Progenitor cell of endocrine pancreas (in vitro differentiated cells): ENCODE results near the gene GAB2. TPM values are rescaled to one million over a fixed set of nuclear protein-coding genes. Genes with fewer than 3 reads are reported as not detected.

Source experiments
- DNase-seq: peaks from one replicate; pipeline ENCODE4 v3.0.0; 2021; ENCODE audit warnings: low spot score; ENCODE audit not compliant: unreplicated experiment
- H3K27ac Mint-ChIP-seq: 2 replicates; pipeline ENCODE4 v1.8.0; 2021; ENCODE audit warnings: mild to moderate bottlenecking, moderate library complexity, mixed read lengths
- H3K27me3 Mint-ChIP-seq: 2 replicates; pipeline ENCODE4 v1.8.0; 2021; ENCODE audit warnings: mixed read lengths
- H3K36me3 Mint-ChIP-seq: 2 replicates; pipeline ENCODE4 v1.8.0; 2022; ENCODE audit warnings: mixed read lengths; ENCODE audit not compliant: insufficient read depth
- H3K4me1 Mint-ChIP-seq: 2 replicates; pipeline ENCODE4 v1.8.0; 2021; ENCODE audit warnings: low read depth, mixed read lengths
- H3K4me3 Mint-ChIP-seq: 2 replicates; pipeline ENCODE4 v1.8.0; 2021; ENCODE audit warnings: low read depth, mild to moderate bottlenecking, moderate library complexity, mixed read lengths
- H3K9me3 Mint-ChIP-seq: 2 replicates; pipeline ENCODE4 v1.8.0; 2021; ENCODE audit warnings: low read depth, mixed read lengths
- CTCF ChIP-seq: fragments of 200-600 bp; sonication (generic); IDR thresholded peaks from one replicate; pipeline ENCODE4 v1.5.0; 2021; ENCODE audit warnings: antibody characterized with exemption, mild to moderate bottlenecking; ENCODE audit not compliant: unreplicated experiment
- total RNA-seq: library from RNA; stranded (reverse); gene quantifications from 2 replicates; pipeline ENCODE4 v1.2.1, GENCODE V29; 2021

Gene GAB2
- total RNA-seq, 1 donor from 2014 or later = 37.6 TPM

- no peak for DNase-seq
- Mint-ChIP-seq H3K4me1 (no peaks in the 10 kb centered on the region), H3K27ac (no peak overlapping the region), H3K36me3 (peaks cover 39% of the 10 kb centered on the region), H3K27me3 (no peaks in the 10 kb centered on the region), H3K4me3 (no peak overlapping the region), H3K9me3 (peaks cover 25% of the 10 kb centered on the region)
- no peak for TF ChIP-seq CTCF
These were observed 146.6 kb downstream of the GAB2 start for GRCh38 chr11:78270971-78271370.

GRCh38 chr11:78269806-78270205 lies 147.8 kb downstream of the GAB2 start:
- no peak overlapping the region for H3K27ac Mint-ChIP-seq
- H3K9me3 Mint-ChIP-seq = peaks cover 25% of the 10 kb centered on the region
- H3K27me3 Mint-ChIP-seq = no peaks in the 10 kb centered on the region
- TF ChIP-seq CTCF = no peak
- H3K4me3 Mint-ChIP-seq = no peak overlapping the region
- H3K36me3 Mint-ChIP-seq = peaks cover 37% of the 10 kb centered on the region
- DNase-seq = no peak
- H3K4me1 Mint-ChIP-seq = no peaks in the 10 kb centered on the region

- no peak for DNase-seq
- no peaks in the 10 kb centered on the region for H3K27me3 Mint-ChIP-seq
- H3K9me3 Mint-ChIP-seq = peaks cover 21% of the 10 kb centered on the region
- H3K27ac Mint-ChIP-seq = no peak overlapping the region
- no peak overlapping the region for H3K4me3 Mint-ChIP-seq
- TF ChIP-seq CTCF = no peak
- H3K4me1 Mint-ChIP-seq = no peaks in the 10 kb centered on the region
- H3K36me3 Mint-ChIP-seq = peaks cover 33% of the 10 kb centered on the region
These were observed 148.8 kb downstream of the GAB2 start for GRCh38 chr11:78268591-78269410.

- H3K27me3 Mint-ChIP-seq = no peaks in the 10 kb centered on the region
- peaks cover 9% of the 10 kb centered on the region for H3K36me3 Mint-ChIP-seq
- no peak for TF ChIP-seq CTCF
- no peaks in the 10 kb centered on the region for H3K9me3 Mint-ChIP-seq
- DNase-seq = no peak
- no peak overlapping the region for H3K4me3 Mint-ChIP-seq
- H3K4me1 Mint-ChIP-seq = peaks cover 1% of the 10 kb centered on the region
- H3K27ac Mint-ChIP-seq = no peak overlapping the region
These were observed 151.2 kb downstream of the GAB2 start for GRCh38 chr11:78266451-78266850.

- no peaks in the 10 kb centered on the region for H3K9me3 Mint-ChIP-seq
- H3K27ac Mint-ChIP-seq = no peak overlapping the region
- peaks cover 4% of the 10 kb centered on the region for H3K36me3 Mint-ChIP-seq
- no peak for TF ChIP-seq CTCF
- H3K4me1 Mint-ChIP-seq = peaks cover 4% of the 10 kb centered on the region
- H3K4me3 Mint-ChIP-seq = no peak overlapping the region
- no peak for DNase-seq
- no peaks in the 10 kb centered on the region for H3K27me3 Mint-ChIP-seq
These were observed 152.3 kb downstream of the GAB2 start for GRCh38 chr11:78265326-78265725.
